HepG2 (cell line): Measurements from ENCODE around the gene CAD.

Experiments used
- ATF3 ChIP-seq: sonication (generic); formaldehyde crosslinking; IDR thresholded peaks from 2 replicates; pipeline ENCODE4 v1.4.0; 2020; ENCODE audit warnings: missing genetic modification reagents
- CREM ChIP-seq, 2 experiments: sonication (generic) in 1 of 2; formaldehyde crosslinking in 1 of 2; IDR thresholded peaks; 2 replicates each; pipeline versions ENCODE4 v1.4.0 to v1.6.1; 2016 to 2020; ENCODE audit warnings: antibody characterized with exemption in 1 of 2, mild to moderate bottlenecking in 1 of 2, missing genetic modification reagents in 1 of 2
- HDAC6 ChIP-seq: fragments of 200-600 bp; sonication (generic); IDR thresholded peaks from 2 replicates; pipeline ENCODE4 v1.7.0; 2017; ENCODE audit warnings: mild to moderate bottlenecking, antibody characterized with exemption, low read length, low read depth
- KAT2B ChIP-seq: fragments of 150-350 bp; IDR thresholded peaks from 2 replicates; pipeline ENCODE4 v1.6.1; 2014; ENCODE audit warnings: low read depth, low read length, borderline replicate concordance
- POLR2A ChIP-seq, 2 experiments: IDR thresholded peaks; 2 replicates each; pipeline ENCODE4 v1.6.1; 2011; ENCODE audit warnings: low read depth in 2 of 2, low read length in 2 of 2, mild to moderate bottlenecking in 1 of 2, moderate library complexity in 1 of 2; ENCODE audit not compliant: insufficient read depth in 1 of 2
- SRSF4 ChIP-seq: fragments of 200-400 bp; formaldehyde crosslinking; IDR thresholded peaks from one replicate; pipeline ENCODE4 v1.6.1; 2018; ENCODE audit warnings: mild to moderate bottlenecking, low read depth, low read length, moderate library complexity; ENCODE audit not compliant: poor library complexity, severe bottlenecking
- ZBTB40 ChIP-seq, 2 experiments: fragments of 450-650 bp in 1 of 2; sonication (generic) in 1 of 2; formaldehyde crosslinking in 1 of 2; IDR thresholded peaks; 2 replicates each; pipeline versions ENCODE4 v1.6.1 to v1.8.0; 2016 to 2022; ENCODE audit warnings: antibody characterized with exemption in 1 of 2, mild to moderate bottlenecking in 1 of 2, missing genetic modification reagents in 1 of 2
- ZBTB8A ChIP-seq: sonication (generic); formaldehyde crosslinking; IDR thresholded peaks from 2 replicates; pipeline ENCODE4 v1.4.0; 2020; ENCODE audit warnings: mild to moderate bottlenecking, low read depth, missing genetic modification reagents, borderline replicate concordance
- ZNF362 ChIP-seq: sonication (generic); formaldehyde crosslinking; IDR thresholded peaks from 2 replicates; pipeline ENCODE4 v1.4.0; 2020; ENCODE audit warnings: missing genetic modification reagents, mild to moderate bottlenecking, borderline replicate concordance
- ZNF639 ChIP-seq: conservative IDR thresholded peaks from 2 replicates; pipeline ENCODE4 v1.6.1; 2018; ENCODE audit warnings: missing genetic modification reagents
- ZSCAN30 ChIP-seq: sonication (generic); formaldehyde crosslinking; IDR thresholded peaks from 2 replicates; pipeline ENCODE4 v1.5.0; 2020; ENCODE audit warnings: mild to moderate bottlenecking, missing genetic modification reagents

- TF ChIP-seq ATF3 (CRISPR knock-in tag) = peak; percentile 76; the same call in 1 of the 2 replicates
- TF ChIP-seq KAT2B = peak; percentile 64; the same call in 1 of the 2 replicates
- no peak for TF ChIP-seq SRSF4
- no peak for TF ChIP-seq ZBTB8A (CRISPR knock-in tag)
- no peak for TF ChIP-seq HDAC6
- TF ChIP-seq ZNF639 = peak; percentile 51; the same call in 1 of the 2 replicates
- no peak for TF ChIP-seq ZSCAN30 (CRISPR knock-in tag)
- TF ChIP-seq ZBTB40 (IDR thresholded peaks at IDR 0.05) = no peak
- peak; percentile 87; the same call in 1 of the 2 replicates for TF ChIP-seq ZBTB40 (CRISPR knock-in tag; IDR thresholded peaks at IDR 0.05)
- TF ChIP-seq ZNF362 (CRISPR knock-in tag) = peak; percentile 99
- peak; percentile 97 for TF ChIP-seq CREM (IDR thresholded peaks at IDR 0.05)
- no peak for TF ChIP-seq CREM (CRISPR knock-in tag; IDR thresholded peaks at IDR 0.05)
- TF ChIP-seq POLR2A (IDR thresholded peaks at IDR 0.05; ENCODE audit: insufficient read depth in 1 of 2, low read depth in 2 of 2, low read length in 2 of 2) = peak in 1 of 2 experiments; percentile 40; a peak in 1 of 4 replicates
Measured at GRCh38 chr2:27177441-27178351, 39.5 kb upstream of the CAD start.
